Measurements from ENCODE around the gene VPS8. TPM values are rescaled to one million over a fixed set of nuclear protein-coding genes. Genes with fewer than 3 reads are reported as not detected.

Gene VPS8
- total RNA-seq, 4 donors from 2014 or later, result 23.7 to 61.8 (median 37.1) TPM

GRCh38 chr3:184777566-184778356 is 34.2 kb upstream of the VPS8 start:
- Histone ChIP-seq H3K9me3 (no peaks in the 10 kb centered on the region), H3K4me1 (peaks cover 0 to 6% (median 0%) of the 10 kb centered on the region in 3 donors), H3K36me3 (no peaks in the 10 kb centered on the region), H3K27me3 (peaks cover 0 to 28% (median 0%) of the 10 kb centered on the region in 4 donors), H3K4me3 (no peak overlapping the region), H3K27ac (no peak overlapping the region)
- peak; percentile 24 for DNase-seq
- 21 to 23% methylated on average over 7 to 11 of the region's 11 CpGs for WGBS, 2 donors
- intact Hi-C loops (cut with DNase I), result loop anchor here (2.0 to 10.0 kb wide), 2 partner anchors 53 to 213 kb away; no protein-coding TSS in a partner anchor
- no peak for TF ChIP-seq POLR2A (IDR thresholded peaks at IDR 0.05)
- peak; percentile 71 to 96 (median 92) for TF ChIP-seq CTCF (IDR thresholded peaks at IDR 0.05)

GRCh38 chr3:184778426-184779332 is 33.3 kb upstream of the VPS8 start:
- intact Hi-C loops (cut with DNase I), result loop anchor here (2.0 to 10.0 kb wide), 2 partner anchors 54 to 214 kb away; no protein-coding TSS in a partner anchor
- Histone ChIP-seq H3K27me3 (peaks cover 0 to 28% (median 0%) of the 10 kb centered on the region in 4 donors), H3K4me3 (no peak overlapping the region), H3K9me3 (no peaks in the 10 kb centered on the region), H3K27ac (no peak overlapping the region), H3K4me1 (peaks cover 0 to 6% (median 0%) of the 10 kb centered on the region in 3 donors), H3K36me3 (no peaks in the 10 kb centered on the region)
- TF ChIP-seq POLR2A (IDR thresholded peaks at IDR 0.05) (no peak), CTCF (IDR thresholded peaks at IDR 0.05) (no peak)
- DNase-seq, result no peak
- WGBS, 2 donors, result 61 to 63% methylated on average over 15 to 19 of the region's 26 CpGs

GRCh38 chr3:184780981-184781515 is 30.9 kb upstream of the VPS8 start:
- Histone ChIP-seq H3K27me3 (peaks cover 0 to 33% (median 0%) of the 10 kb centered on the region in 4 donors), H3K9me3 (no peaks in the 10 kb centered on the region), H3K4me1 (peaks cover 0 to 9% (median 0%) of the 10 kb centered on the region in 3 donors), H3K4me3 (no peak overlapping the region), H3K27ac (no peak overlapping the region), H3K36me3 (no peaks in the 10 kb centered on the region)
- TF ChIP-seq CTCF (IDR thresholded peaks at IDR 0.05), result no peak
- TF ChIP-seq POLR2A (IDR thresholded peaks at IDR 0.05), result no peak
- WGBS, 2 donors, result 49 to 58% methylated on average over 3 to 4 of the region's 6 CpGs
- intact Hi-C loops (cut with DNase I), result no loop called here
- DNase-seq, result no peak

- H3K4me1 ChIP-seq, result peaks cover 0 to 17% (median 2%) of the 10 kb centered on the region in 3 donors
- H3K36me3 ChIP-seq, result no peaks in the 10 kb centered on the region
- DNase-seq, result no peak
- TF ChIP-seq POLR2A (IDR thresholded peaks at IDR 0.05), result no peak
- H3K27me3 ChIP-seq, result peaks cover 0 to 33% (median 0%) of the 10 kb centered on the region in 4 donors
- no peak overlapping the region for H3K4me3 ChIP-seq
- no peaks in the 10 kb centered on the region for H3K9me3 ChIP-seq
- intact Hi-C loops (cut with DNase I), result no loop called here
- WGBS, 2 donors, result 88 to 94% methylated on average over 4 of the region's 4 CpGs
- H3K27ac ChIP-seq, result no peak overlapping the region
Observed at GRCh38 chr3:184781801-184782200, 30.2 kb upstream of the VPS8 start.

- H3K36me3 ChIP-seq, result no peaks in the 10 kb centered on the region
- H3K4me3 ChIP-seq, result no peak overlapping the region
- DNase-seq, result no peak
- intact Hi-C loops (cut with DNase I), result no loop called here
- H3K27me3 ChIP-seq, result peaks cover 0 to 28% (median 0%) of the 10 kb centered on the region in 4 donors
- WGBS, 2 donors, result 90 to 93% methylated on average over 7 of the region's 7 CpGs
- no peaks in the 10 kb centered on the region for H3K9me3 ChIP-seq
- peaks cover 0 to 14% (median 4%) of the 10 kb centered on the region in 3 donors for H3K4me1 ChIP-seq
- no peak for TF ChIP-seq POLR2A (IDR thresholded peaks at IDR 0.05)
- no peak for TF ChIP-seq CTCF (IDR thresholded peaks at IDR 0.05)
- no peak overlapping the region for H3K27ac ChIP-seq
Observed at GRCh38 chr3:184783319-184783718, 28.6 kb upstream of the VPS8 start.

Measured in esophagus squamous epithelium (tissue), 5 donors.